Ascending aorta (tissue), 2 donors: Measurements from ENCODE around the gene CSMD2. TPM values are rescaled to one million over a fixed set of nuclear protein-coding genes. Genes with fewer than 3 reads are reported as not detected.

Experiments used
- DNase-seq, 2 donors: peaks; one replicate each; pipeline ENCODE4 v3.0.0-alpha.2; 2019; ENCODE audit warnings: low spot score in 2 of 2
- H3K27ac ChIP-seq, 2 donors: fragments of 200-600 bp; sonication (generic); one replicate each; pipeline ENCODE4 v1.5.1; 2016 to 2017; ENCODE audit warnings: mild to moderate bottlenecking in 1 of 2
- H3K27me3 ChIP-seq: fragments of 200-600 bp; sonication (generic); one replicate; pipeline ENCODE4 v1.5.1; 2017
- H3K36me3 ChIP-seq, 2 donors: fragments of 200-600 bp; sonication (generic); one replicate each; pipeline ENCODE4 v1.5.1; 2016
- H3K4me1 ChIP-seq, 2 donors: fragments of 200-600 bp; sonication (generic); one replicate each; pipeline ENCODE4 v1.5.1; 2016 to 2017; ENCODE audit warnings: mild to moderate bottlenecking in 1 of 2
- H3K4me3 ChIP-seq, 2 donors: fragments of 200-600 bp; sonication (generic); one replicate each; pipeline ENCODE4 v1.5.1; 2016 to 2017; ENCODE audit warnings: mild to moderate bottlenecking in 1 of 2
- H3K9me3 ChIP-seq, 2 donors: fragments of 200-600 bp; sonication (generic); one replicate each; pipeline ENCODE4 v1.5.1; 2016
- CTCF ChIP-seq, 3 experiments: fragments of 200-600 bp in 2 of 3; fragments of 450-650 bp in 1 of 3; sonication (generic) in 2 of 3; IDR thresholded peaks; one replicate each; pipeline ENCODE4 v1.5.1; 2016 to 2019; ENCODE audit warnings: antibody characterized with exemption in 3 of 3, mild to moderate bottlenecking in 1 of 3, moderate library complexity in 1 of 3
- intact Hi-C: fragments of 100-400 bp; cut with DNase I; formaldehyde crosslinking; loops from one replicate; pipeline ENCODE4 v1.15.1; 2023
- total RNA-seq: library from RNA; depleted of rRNA; stranded (reverse); fragments of >200 nt; gene quantifications from one replicate; pipeline ENCODE4 v1.1.0, GENCODE V29; 2016

CSMD2 gene
- total RNA-seq, 1 donor from 2014 or later, result 10.9 TPM

DNA sequence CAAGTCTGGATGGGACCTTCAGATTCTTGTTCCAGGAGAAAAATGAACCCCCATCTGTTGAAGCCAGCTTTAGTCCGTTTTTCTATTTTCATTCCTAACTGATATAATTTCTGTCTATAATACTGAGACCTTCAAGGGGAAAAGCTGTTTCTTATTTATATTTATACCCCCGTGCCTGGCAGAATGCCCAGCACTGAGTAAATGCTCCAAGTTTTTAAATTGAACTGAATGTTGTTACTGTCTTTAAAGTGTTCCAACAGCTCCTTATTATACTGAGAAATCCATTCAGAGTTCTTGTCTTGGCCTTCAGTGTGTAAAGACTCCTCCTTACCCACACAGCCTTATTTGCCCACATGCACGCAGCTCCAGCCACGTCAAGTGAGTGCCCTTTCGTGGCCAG is 479.8 kb downstream of the CSMD2 start:
- no peak overlapping the region for H3K27ac ChIP-seq
- no peaks in the 10 kb centered on the region for H3K9me3 ChIP-seq
- no peak for TF ChIP-seq CTCF (IDR thresholded peaks at IDR 0.05)
- H3K36me3 ChIP-seq, result no peaks in the 10 kb centered on the region
- H3K4me3 ChIP-seq, result no peak overlapping the region
- no peak for DNase-seq
- no peaks in the 10 kb centered on the region for H3K4me1 ChIP-seq
- intact Hi-C loops, result no loop called here
- H3K27me3 ChIP-seq, result no peaks in the 10 kb centered on the region

DNA sequence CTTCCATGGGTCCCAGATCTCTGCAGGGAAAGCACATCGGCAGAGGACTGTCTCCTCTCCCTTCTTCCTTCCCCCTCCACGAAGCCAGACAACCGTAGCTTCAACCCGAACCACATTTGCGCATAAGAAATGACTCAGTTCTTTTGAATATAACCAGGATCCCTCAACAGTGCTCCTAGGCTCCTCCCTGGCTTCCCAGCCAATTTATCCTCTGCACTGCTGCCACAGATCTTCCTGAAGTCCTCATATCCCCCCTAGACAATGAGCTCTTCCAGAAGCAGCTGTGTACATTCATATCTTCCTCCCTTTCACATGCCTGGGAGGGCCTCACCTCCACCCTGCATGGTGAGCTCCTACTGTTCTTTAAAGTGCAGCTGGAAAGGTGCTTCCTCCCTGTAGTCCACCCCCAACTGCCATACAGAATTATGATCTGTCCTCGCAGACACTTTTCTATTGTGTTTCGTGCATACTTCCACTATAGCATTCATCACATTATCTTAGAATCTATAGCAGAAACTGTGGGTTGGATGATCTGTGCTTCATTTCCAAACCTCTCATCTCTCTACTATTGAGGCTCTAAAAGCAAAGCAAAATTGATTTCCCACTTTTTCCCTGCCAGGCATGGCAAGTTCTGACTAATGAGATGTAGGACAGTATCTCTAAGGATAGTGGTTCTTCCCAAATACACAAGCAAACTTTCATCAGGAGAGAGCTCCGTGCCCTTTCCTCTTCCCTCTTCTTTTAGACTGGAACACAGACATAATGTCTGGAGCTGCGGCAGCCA is 480.4 kb downstream of the CSMD2 start:
- H3K4me3 ChIP-seq, result no peak overlapping the region
- intact Hi-C loops, result no loop called here
- no peaks in the 10 kb centered on the region for H3K27me3 ChIP-seq
- H3K4me1 ChIP-seq, result no peaks in the 10 kb centered on the region
- TF ChIP-seq CTCF (IDR thresholded peaks at IDR 0.05), result no peak
- no peaks in the 10 kb centered on the region for H3K36me3 ChIP-seq
- no peak for DNase-seq
- H3K9me3 ChIP-seq, result no peaks in the 10 kb centered on the region
- no peak overlapping the region for H3K27ac ChIP-seq

DNA sequence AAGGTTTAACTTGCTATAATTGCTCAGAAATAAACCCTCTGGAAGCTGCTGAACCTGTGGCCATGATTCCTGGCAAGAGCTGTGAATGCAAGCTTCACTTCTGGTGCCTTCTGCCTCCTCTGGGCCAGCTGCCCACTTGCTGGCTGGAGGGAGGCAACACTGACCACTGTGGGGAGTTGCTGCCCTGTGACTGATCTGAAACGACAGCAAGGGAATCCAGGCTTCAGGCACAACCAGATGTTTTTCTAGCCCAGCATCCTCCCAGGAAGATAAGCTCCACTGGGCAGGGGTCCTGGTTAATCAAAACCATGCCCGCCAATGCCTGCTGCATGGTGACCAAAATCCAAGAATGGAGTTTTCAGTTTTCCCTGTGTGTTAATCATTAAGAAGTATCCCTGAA is 481.1 kb downstream of the CSMD2 start:
- no peak overlapping the region for H3K4me3 ChIP-seq

GRCh38 chr1:33682371-33682770 is 482.7 kb downstream of the CSMD2 start:
- Histone ChIP-seq H3K27ac (no peak overlapping the region), H3K9me3 (no peaks in the 10 kb centered on the region), H3K4me1 (no peaks in the 10 kb centered on the region), H3K4me3 (no peak overlapping the region), H3K36me3 (no peaks in the 10 kb centered on the region), H3K27me3 (no peaks in the 10 kb centered on the region)
- intact Hi-C loops, result no loop called here
- no peak for TF ChIP-seq CTCF (IDR thresholded peaks at IDR 0.05)
- no peak for DNase-seq

More for the DNA sequence above, 481.1 kb downstream of the CSMD2 start:
- DNase-seq, result no peak
- no peak overlapping the region for H3K27ac ChIP-seq
- H3K36me3 ChIP-seq, result no peaks in the 10 kb centered on the region
- intact Hi-C loops, result no loop called here
- H3K27me3 ChIP-seq, result no peaks in the 10 kb centered on the region
- no peaks in the 10 kb centered on the region for H3K4me1 ChIP-seq
- no peak for TF ChIP-seq CTCF (IDR thresholded peaks at IDR 0.05)
- no peaks in the 10 kb centered on the region for H3K9me3 ChIP-seq

GRCh38 chr1:33680281-33680840 is 484.7 kb downstream of the CSMD2 start:
- no peak overlapping the region for H3K4me3 ChIP-seq
- TF ChIP-seq CTCF (IDR thresholded peaks at IDR 0.05), result no peak
- no peak for DNase-seq
- H3K9me3 ChIP-seq, result no peaks in the 10 kb centered on the region
- no peaks in the 10 kb centered on the region for H3K36me3 ChIP-seq
- no peaks in the 10 kb centered on the region for H3K27me3 ChIP-seq
- no peaks in the 10 kb centered on the region for H3K4me1 ChIP-seq
- H3K27ac ChIP-seq, result no peak overlapping the region
- intact Hi-C loops, result no loop called here
